ENCODE measurements around the gene RPL19. TPM values are rescaled to one million over a fixed set of nuclear protein-coding genes. Genes with fewer than 3 reads are reported as not detected.

RPL19 gene
- total and polyA plus RNA-seq, 2 donors (not counting 3 experiments of a cell fraction or from before 2014, with no cell fraction given): 1,802 to 1,958 TPM

DNA sequence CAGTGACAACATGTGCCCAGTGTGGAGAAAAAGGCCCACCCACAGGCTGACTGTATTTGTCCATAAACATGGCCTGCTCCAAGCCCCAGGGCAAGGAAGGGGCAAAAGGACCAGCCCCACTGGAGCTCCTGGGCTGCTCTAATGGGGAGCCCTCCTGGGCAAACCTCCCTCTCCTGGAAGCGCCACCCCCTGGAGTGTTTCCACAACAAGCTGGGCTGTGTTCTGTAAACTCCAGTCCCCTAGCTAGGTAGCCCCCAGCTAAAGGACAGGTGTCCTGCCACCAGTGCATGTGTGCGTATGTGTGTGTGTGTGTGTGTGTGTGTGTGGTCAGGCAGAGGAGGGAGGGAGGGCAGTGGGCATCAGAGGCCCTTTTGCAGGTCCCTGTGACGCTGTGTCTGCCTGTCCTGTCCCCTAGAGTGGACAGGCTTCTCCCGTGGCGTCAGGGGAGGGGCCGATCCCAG, 36.9 kb downstream of the RPL19 start:
- no peaks in the 10 kb centered on the region for H4K20me1 ChIP-seq (replicated peaks; ENCODE audit: control insufficient read depth, extremely low read depth, insufficient read depth, low read length)
- no peaks in the 10 kb centered on the region for H3K9me1 ChIP-seq (replicated peaks; ENCODE audit: control insufficient read depth, extremely low read depth, insufficient read depth, low read length)
- H3K9ac ChIP-seq (replicated peaks; ENCODE audit: extremely low read depth, insufficient read depth, low read length): no peak overlapping the region
- FAIRE-seq: no peak
- no peaks in the 10 kb centered on the region for H3K9me3 ChIP-seq (replicated peaks; ENCODE audit: control insufficient read depth, insufficient read depth, low read length)
- CTCF ChIA-PET: interaction anchor here (2.0 to 12.5 kb wide), 5 partner anchors 8 to 254 kb away, joined by 6 to 420 read pairs (median 13); partner anchors contain the start of gene RPL19
- POLR2A ChIA-PET: no interaction called here
- dilution Hi-C loops (cut with MboI; ENCODE audit: extremely low pct_ligation_motif_present, low sequenced_read_pairs): no loop called here
- H3K27me3 ChIP-seq (ENCODE audit: control insufficient read depth in 2 of 2, insufficient read depth in 2 of 2, low read length in 2 of 2): peaks cover 4 to 5% of the 10 kb centered on the region in 2 experiments
- H3K4me1 ChIP-seq (ENCODE audit: control insufficient read depth, extremely low read depth, insufficient read depth, low read length): peaks cover 3% of the 10 kb centered on the region
- intact Hi-C loops (cut with micrococcal nuclease): no loop called here
- H3K79me2 ChIP-seq (ENCODE audit: control insufficient read depth, insufficient read depth, low read length): no peaks in the 10 kb centered on the region
- no peak for DNase-seq (ENCODE audit: low read depth, low spot score)
- H3K36me3 ChIP-seq (ENCODE audit: control insufficient read depth in 2 of 2, extremely low read depth in 1 of 2, insufficient read depth in 2 of 2, low read length in 2 of 2): no peaks in the 10 kb centered on the region
- H2AFZ ChIP-seq (ENCODE audit: low read depth, low read length): no peak overlapping the region
- H3K27ac ChIP-seq (ENCODE audit: insufficient read depth, low read depth, low read length): no peak overlapping the region
- no peak overlapping the region for H3K4me2 ChIP-seq (ENCODE audit: insufficient read depth, low read length)
- no TSS peak for BruUV-seq (replicated peaks)
- TF ChIP-seq GATA2 (IDR thresholded peaks at IDR 0.05; ENCODE audit: insufficient read depth, insufficient read length, low read depth, low read length) (no peak), POLR2AphosphoS5 (IDR thresholded peaks at IDR 0.05; ENCODE audit: insufficient read depth, low read depth, low read length) (no peak), JUN (IDR thresholded peaks at IDR 0.05; ENCODE audit: borderline replicate concordance, insufficient read depth, insufficient read length, low read depth) (no peak)
- H3K4me3 ChIP-seq (replicated peaks in 1 of 3; ENCODE audit: insufficient read depth in 1 of 3, low read depth in 1 of 3, low read length in 3 of 3): no peak overlapping the region

- Histone ChIP-seq H3K9me3 (replicated peaks; ENCODE audit: control insufficient read depth, insufficient read depth, low read length) (no peaks in the 10 kb centered on the region), H3K27me3 (ENCODE audit: control insufficient read depth in 2 of 2, insufficient read depth in 2 of 2, low read length in 2 of 2) (peaks cover 4 to 5% of the 10 kb centered on the region in 2 experiments), H2AFZ (ENCODE audit: low read depth, low read length) (no peak overlapping the region), H3K9ac (replicated peaks; ENCODE audit: extremely low read depth, insufficient read depth, low read length) (no peak overlapping the region), H4K20me1 (replicated peaks; ENCODE audit: control insufficient read depth, extremely low read depth, insufficient read depth, low read length) (no peaks in the 10 kb centered on the region), H3K4me2 (ENCODE audit: insufficient read depth, low read length) (no peak overlapping the region), H3K4me3 (replicated peaks in 1 of 3; ENCODE audit: insufficient read depth in 1 of 3, low read depth in 1 of 3, low read length in 3 of 3) (no peak overlapping the region), H3K4me1 (ENCODE audit: control insufficient read depth, extremely low read depth, insufficient read depth, low read length) (peaks cover 3% of the 10 kb centered on the region), H3K27ac (ENCODE audit: insufficient read depth, low read depth, low read length) (no peak overlapping the region), H3K36me3 (ENCODE audit: control insufficient read depth in 2 of 2, extremely low read depth in 1 of 2, insufficient read depth in 2 of 2, low read length in 2 of 2) (no peaks in the 10 kb centered on the region), H3K9me1 (replicated peaks; ENCODE audit: control insufficient read depth, extremely low read depth, insufficient read depth, low read length) (no peaks in the 10 kb centered on the region), H3K79me2 (ENCODE audit: control insufficient read depth, insufficient read depth, low read length) (no peaks in the 10 kb centered on the region)
- no peak for DNase-seq (ENCODE audit: low read depth, low spot score)
- intact Hi-C loops (cut with micrococcal nuclease) (no loop called here), dilution Hi-C loops (cut with MboI; ENCODE audit: extremely low pct_ligation_motif_present, low sequenced_read_pairs) (no loop called here)
- BruUV-seq (replicated peaks): no TSS peak
- CTCF ChIA-PET: interaction anchor here (1.1 to 12.5 kb wide), 9 partner anchors 8 to 254 kb away, joined by 3 to 420 read pairs (median 8); partner anchors contain the start of gene STAC2
- POLR2A ChIA-PET: no interaction called here
- TF ChIP-seq JUN (IDR thresholded peaks at IDR 0.05; ENCODE audit: borderline replicate concordance, insufficient read depth, insufficient read length, low read depth): no peak
- TF ChIP-seq, protein P1, sequence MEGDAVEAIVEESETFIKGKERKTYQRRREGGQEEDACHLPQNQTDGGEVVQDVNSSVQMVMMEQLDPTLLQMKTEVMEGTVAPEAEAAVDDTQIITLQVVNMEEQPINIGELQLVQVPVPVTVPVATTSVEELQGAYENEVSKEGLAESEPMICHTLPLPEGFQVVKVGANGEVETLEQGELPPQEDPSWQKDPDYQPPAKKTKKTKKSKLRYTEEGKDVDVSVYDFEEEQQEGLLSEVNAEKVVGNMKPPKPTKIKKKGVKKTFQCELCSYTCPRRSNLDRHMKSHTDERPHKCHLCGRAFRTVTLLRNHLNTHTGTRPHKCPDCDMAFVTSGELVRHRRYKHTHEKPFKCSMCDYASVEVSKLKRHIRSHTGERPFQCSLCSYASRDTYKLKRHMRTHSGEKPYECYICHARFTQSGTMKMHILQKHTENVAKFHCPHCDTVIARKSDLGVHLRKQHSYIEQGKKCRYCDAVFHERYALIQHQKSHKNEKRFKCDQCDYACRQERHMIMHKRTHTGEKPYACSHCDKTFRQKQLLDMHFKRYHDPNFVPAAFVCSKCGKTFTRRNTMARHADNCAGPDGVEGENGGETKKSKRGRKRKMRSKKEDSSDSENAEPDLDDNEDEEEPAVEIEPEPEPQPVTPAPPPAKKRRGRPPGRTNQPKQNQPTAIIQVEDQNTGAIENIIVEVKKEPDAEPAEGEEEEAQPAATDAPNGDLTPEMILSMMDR (IDR thresholded peaks at IDR 0.05; ENCODE audit: extremely low read depth in 1 of 2, insufficient read depth in 1 of 2, low read depth in 1 of 2, low read length in 2 of 2): no peak
- no peak for TF ChIP-seq MYC (IDR thresholded peaks at IDR 0.05; ENCODE audit: low read depth, low read length)
- no peak for TF ChIP-seq POLR2AphosphoS5 (IDR thresholded peaks at IDR 0.05; ENCODE audit: insufficient read depth, low read depth, low read length)
- TF ChIP-seq FOS (IDR thresholded peaks at IDR 0.05; ENCODE audit: borderline replicate concordance, insufficient read depth, low read length): no peak
- TF ChIP-seq GATA2 (IDR thresholded peaks at IDR 0.05; ENCODE audit: insufficient read depth, insufficient read length, low read depth, low read length): no peak
- no peak for TF ChIP-seq POLR2A (IDR thresholded peaks at IDR 0.05; ENCODE audit: low read depth, low read length)
- TF ChIP-seq EZH2 (IDR thresholded peaks at IDR 0.05; ENCODE audit: borderline replicate concordance, low read depth, low read length, severe bottlenecking): no peak
- no peak for FAIRE-seq
Measured at GRCh38 chr17:39237586-39237985, 37.5 kb downstream of the RPL19 start.
